ACC112 (cell line): ENCODE measurements around the gene NR3C1.

Source experiments
- H2AFZ ChIP-seq: fragments of 200-600 bp; sonication (generic); one replicate; pipeline ENCODE4 v1.6.0; 2017; ENCODE audit warnings: antibody characterized with exemption, low read length; ENCODE audit not compliant: unreplicated experiment
- H3K27ac ChIP-seq: fragments of 200-600 bp; sonication (generic); 2 replicates; pipeline ENCODE4 v1.5.1; 2014; ENCODE audit warnings: low read depth, mild to moderate bottlenecking, antibody characterized with exemption, low read length, moderate library complexity
- H3K27me3 ChIP-seq: fragments of 200-600 bp; sonication (generic); 2 replicates; pipeline ENCODE4 v1.6.1; 2014; ENCODE audit warnings: mild to moderate bottlenecking, antibody characterized with exemption, low read length, moderate library complexity, mixed read lengths; ENCODE audit not compliant: insufficient read depth
- H3K36me3 ChIP-seq: fragments of 200-600 bp; sonication (generic); 2 replicates; pipeline ENCODE4 v1.6.1; 2016; ENCODE audit warnings: mild to moderate bottlenecking, antibody characterized with exemption, low read length, moderate library complexity, mixed read lengths; ENCODE audit not compliant: insufficient read depth
- H3K4me1 ChIP-seq: fragments of 200-600 bp; sonication (generic); one replicate; pipeline ENCODE4 v1.6.1; 2016; ENCODE audit warnings: low read length, mixed read lengths; ENCODE audit not compliant: insufficient read depth, unreplicated experiment, control insufficient read depth
- H3K4me3 ChIP-seq: fragments of 200-600 bp; sonication (generic); 2 replicates; pipeline ENCODE4 v1.5.1; 2014; ENCODE audit warnings: mild to moderate bottlenecking, low read depth, low read length
- H3K79me2 ChIP-seq: fragments of 200-600 bp; sonication (generic); one replicate; pipeline ENCODE4 v1.6.0; 2016; ENCODE audit warnings: low read length; ENCODE audit not compliant: control insufficient read depth, unreplicated experiment, insufficient read depth

NR3C1 gene

GRCh38 chr5:143231973-143232812, 171.3 kb downstream of the NR3C1 start:
- Histone ChIP-seq H2AFZ (no peak overlapping the region), H3K27ac (no peak overlapping the region), H3K36me3 (no peaks in the 10 kb centered on the region), H3K27me3 (no peaks in the 10 kb centered on the region), H3K4me1 (peaks cover 14% of the 10 kb centered on the region), H3K4me3 (no peak overlapping the region), H3K79me2 (no peaks in the 10 kb centered on the region)

DNA sequence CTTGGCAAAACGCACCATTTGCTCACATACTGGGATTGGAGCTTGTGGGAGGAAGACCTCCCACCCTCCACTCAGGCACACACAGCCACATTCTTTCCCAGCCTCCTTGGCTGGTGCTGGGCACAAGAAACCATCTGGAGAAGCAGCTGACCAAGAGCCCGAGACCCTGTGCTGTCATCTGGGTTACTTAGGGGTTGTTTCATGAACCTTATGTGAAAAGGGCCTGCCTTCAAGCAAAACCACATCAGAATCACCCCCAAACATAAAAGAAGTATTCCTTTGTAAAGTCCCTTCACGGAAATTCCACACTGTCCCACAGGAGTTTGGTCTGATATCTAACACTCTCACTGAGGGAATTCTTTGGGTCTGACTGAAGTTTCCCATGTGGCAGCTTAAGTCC, 172.1 kb downstream of the NR3C1 start:
- Histone ChIP-seq H3K4me3 (no peak overlapping the region), H3K79me2 (no peaks in the 10 kb centered on the region), H2AFZ (no peak overlapping the region), H3K27ac (no peak overlapping the region), H3K36me3 (no peaks in the 10 kb centered on the region), H3K27me3 (no peaks in the 10 kb centered on the region), H3K4me1 (peaks cover 14% of the 10 kb centered on the region)

DNA sequence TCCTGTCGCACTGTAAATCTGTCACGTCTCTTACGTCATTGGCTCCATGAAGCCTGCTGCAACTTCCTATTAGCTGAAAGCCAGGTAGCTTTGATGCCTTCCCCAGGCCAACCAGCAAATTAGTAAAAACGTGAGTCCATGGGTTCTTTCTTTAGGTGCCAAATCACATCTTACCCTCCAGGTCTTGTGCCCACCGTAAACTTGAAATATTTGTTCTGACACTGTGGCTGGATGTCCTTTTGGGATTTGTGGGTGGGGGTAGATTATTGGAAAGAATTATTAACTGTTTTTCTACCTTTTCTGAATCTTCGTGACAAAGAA, 172.8 kb downstream of the NR3C1 start:
- Histone ChIP-seq H3K4me3 (no peak overlapping the region), H2AFZ (no peak overlapping the region), H3K4me1 (peaks cover 13% of the 10 kb centered on the region), H3K79me2 (no peaks in the 10 kb centered on the region), H3K36me3 (no peaks in the 10 kb centered on the region), H3K27ac (no peak overlapping the region), H3K27me3 (no peaks in the 10 kb centered on the region)

DNA sequence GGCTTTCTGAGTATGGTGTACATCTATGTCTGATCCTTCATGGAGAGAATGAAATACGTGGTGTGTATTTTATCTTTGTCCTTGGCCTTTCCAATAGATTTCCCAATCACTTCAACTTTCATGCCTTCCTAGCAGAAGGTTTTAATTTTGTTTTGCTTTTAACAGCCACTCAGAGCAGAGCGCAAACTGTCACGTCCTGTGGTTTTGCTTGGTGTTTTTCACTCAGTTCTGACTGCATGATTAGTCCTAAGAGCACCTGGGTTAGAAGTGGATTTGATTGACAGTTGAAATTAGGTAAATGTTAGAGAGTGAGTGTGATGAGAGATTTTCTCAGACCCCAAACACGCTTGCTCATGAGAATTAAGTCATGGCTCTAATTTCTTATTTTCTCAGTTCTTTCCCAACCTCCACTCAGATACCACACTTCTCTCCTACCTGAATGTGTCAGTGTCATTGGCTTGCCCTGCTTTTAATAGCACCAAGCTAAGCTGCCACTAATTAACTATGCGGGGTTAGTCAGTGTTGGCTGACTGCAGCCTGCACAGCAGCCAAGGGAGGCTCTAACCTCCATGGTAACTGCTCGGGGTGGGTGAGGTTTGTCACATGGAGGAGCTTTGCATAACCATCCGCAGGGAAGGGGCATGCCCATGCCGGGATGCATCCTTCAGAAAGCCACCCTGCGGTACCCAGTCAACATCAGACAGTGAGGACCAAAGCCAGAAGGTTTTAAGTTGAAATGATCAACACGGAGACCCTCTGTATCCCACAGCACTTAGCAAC, 173.4 kb downstream of the NR3C1 start:
- no peaks in the 10 kb centered on the region for H3K79me2 ChIP-seq
- H2AFZ ChIP-seq: no peak overlapping the region
- no peak overlapping the region for H3K27ac ChIP-seq
- no peaks in the 10 kb centered on the region for H3K27me3 ChIP-seq
- peaks cover 8% of the 10 kb centered on the region for H3K4me1 ChIP-seq
- no peak overlapping the region for H3K4me3 ChIP-seq
- H3K36me3 ChIP-seq: no peaks in the 10 kb centered on the region

DNA sequence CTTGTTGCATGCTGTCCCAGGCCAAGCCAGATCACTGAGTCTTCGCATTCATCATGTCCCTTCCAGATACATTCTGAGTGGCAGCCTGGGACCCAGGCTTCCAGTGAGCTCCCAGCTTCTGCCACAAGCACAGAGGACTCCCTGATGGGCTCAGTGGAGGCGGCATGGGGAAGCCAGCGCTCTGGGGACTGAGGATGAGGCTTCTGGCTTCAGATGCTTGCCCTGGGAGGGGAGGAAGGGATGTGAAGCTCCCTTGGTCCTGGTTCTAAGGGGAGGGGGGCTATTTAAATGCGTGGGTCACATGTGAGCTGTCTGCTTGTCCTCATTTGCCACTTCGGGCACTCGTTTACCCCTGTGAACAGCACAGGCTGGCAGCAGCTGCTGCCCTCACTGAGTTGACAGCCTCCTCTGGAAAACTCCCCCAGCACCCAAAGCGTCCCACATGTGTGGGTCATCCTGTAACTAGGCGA, 174.0 kb downstream of the NR3C1 start:
- H3K27me3 ChIP-seq: no peaks in the 10 kb centered on the region
- H2AFZ ChIP-seq: no peak overlapping the region
- no peak overlapping the region for H3K4me3 ChIP-seq
- no peak overlapping the region for H3K27ac ChIP-seq
- H3K79me2 ChIP-seq: no peaks in the 10 kb centered on the region
- no peaks in the 10 kb centered on the region for H3K36me3 ChIP-seq
- peaks cover 2% of the 10 kb centered on the region for H3K4me1 ChIP-seq

DNA sequence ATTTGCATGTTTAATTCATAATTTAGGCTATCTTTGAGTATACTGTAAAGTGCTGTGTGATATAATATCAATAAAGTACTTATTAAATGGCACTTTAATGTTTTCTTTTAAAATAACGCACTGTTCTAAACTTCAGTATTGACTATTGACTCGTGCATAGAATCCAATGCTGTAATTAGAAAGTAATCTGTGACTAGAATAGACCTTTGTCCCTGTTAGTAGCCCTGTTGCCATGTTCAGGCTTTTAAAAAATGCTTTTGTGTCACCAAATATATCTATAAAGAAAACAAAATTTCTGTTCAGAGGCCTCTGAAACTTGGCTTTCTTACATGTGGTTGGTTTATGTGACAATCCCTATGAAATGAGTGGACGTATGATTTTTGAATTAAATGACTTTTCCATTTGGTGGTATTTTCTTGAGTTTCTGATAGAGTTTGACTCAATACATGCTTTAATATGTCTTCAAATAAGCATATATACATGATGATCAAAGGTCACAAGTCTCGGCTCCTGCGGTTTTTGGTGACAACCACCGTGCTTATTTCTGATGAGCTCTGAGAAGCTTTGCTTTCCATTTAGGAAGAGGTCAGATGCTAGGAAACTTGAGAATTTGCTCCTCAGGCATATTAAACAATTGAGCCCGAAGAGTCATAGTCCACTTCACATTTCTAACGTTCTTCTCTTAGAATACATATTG, 174.7 kb downstream of the NR3C1 start:
- Histone ChIP-seq H3K4me3 (no peak overlapping the region), H2AFZ (no peak overlapping the region), H3K27me3 (no peaks in the 10 kb centered on the region), H3K79me2 (no peaks in the 10 kb centered on the region), H3K4me1 (no peaks in the 10 kb centered on the region), H3K36me3 (no peaks in the 10 kb centered on the region), H3K27ac (no peak overlapping the region)
